Breast epithelium (tissue), 4 donors: ENCODE results near the gene ZFYVE26. TPM values are rescaled to one million over a fixed set of nuclear protein-coding genes. Genes with fewer than 3 reads are reported as not detected.

Experiments
- DNase-seq, 2 donors: peaks; one replicate each; pipeline ENCODE4 v3.0.0-alpha.2; 2019; ENCODE audit warnings: low spot score in 2 of 2
- H3K27ac ChIP-seq, 2 donors: fragments of 200-600 bp; sonication (generic) in 1 of 2; one replicate each; pipeline ENCODE4 v1.5.1; 2016 to 2019; ENCODE audit warnings: mild to moderate bottlenecking in 1 of 2
- H3K27me3 ChIP-seq, 2 donors: fragments of 200-600 bp; sonication (generic) in 1 of 2; one replicate each; pipeline versions ENCODE4 v1.5.1 to v1.6.0; 2017 to 2019; ENCODE audit warnings: control low read depth in 1 of 2, mild to moderate bottlenecking in 1 of 2
- H3K36me3 ChIP-seq: fragments of 200-600 bp; one replicate; pipeline ENCODE4 v1.5.1; 2019
- H3K4me1 ChIP-seq, 2 donors: fragments of 200-600 bp; sonication (generic); one replicate each; pipeline ENCODE4 v1.5.1; 2016 to 2019; ENCODE audit warnings: control low read depth in 1 of 2
- H3K4me3 ChIP-seq, 3 donors: fragments of 200-600 bp; sonication (generic); 1 replicate in 2 of 3; 2 replicates in 1 of 3; pipeline ENCODE4 v1.5.1; 2016 to 2019; ENCODE audit warnings: mild to moderate bottlenecking in 3 of 3, moderate library complexity in 2 of 3
- H3K9me3 ChIP-seq, 2 donors: fragments of 200-600 bp; sonication (generic) in 1 of 2; one replicate each; pipeline ENCODE4 v1.5.1; 2016 to 2019; ENCODE audit warnings: control low read depth in 1 of 2
- POLR2A ChIP-seq: fragments of 450-650 bp; IDR thresholded peaks from one replicate; pipeline ENCODE4 v1.6.1; 2016; ENCODE audit warnings: antibody characterized with exemption, mild to moderate bottlenecking, moderate library complexity
- POLR2AphosphoS5 ChIP-seq, 3 donors: sonication (generic); formaldehyde crosslinking; IDR thresholded peaks; one replicate each; pipeline ENCODE4 v1.6.1; 2017; ENCODE audit warnings: antibody characterized with exemption in 3 of 3
- intact Hi-C: fragments of 100-400 bp; cut with DNase I; formaldehyde crosslinking; loops from one replicate; pipeline ENCODE4 v1.15.1; 2023; ENCODE audit warnings: low total_unique reads
- total RNA-seq, 3 donors: library from RNA; depleted of rRNA; stranded (reverse); fragments of >200 nt; gene quantifications; one replicate each; pipeline ENCODE4 v1.1.0, GENCODE V29; 2016
- TF ChIP-seq, protein P1 (sequence below), 3 donors: fragments of 450-650 bp; IDR thresholded peaks; one replicate each; pipeline ENCODE4 v1.5.1; 2016 to 2017; ENCODE audit warnings: antibody characterized with exemption in 3 of 3, mild to moderate bottlenecking in 3 of 3, moderate library complexity in 3 of 3

The ZFYVE26 gene
- total RNA-seq, 3 donors from 2014 or later: 31.5 to 42.6 (median 36.3) TPM

DNA sequence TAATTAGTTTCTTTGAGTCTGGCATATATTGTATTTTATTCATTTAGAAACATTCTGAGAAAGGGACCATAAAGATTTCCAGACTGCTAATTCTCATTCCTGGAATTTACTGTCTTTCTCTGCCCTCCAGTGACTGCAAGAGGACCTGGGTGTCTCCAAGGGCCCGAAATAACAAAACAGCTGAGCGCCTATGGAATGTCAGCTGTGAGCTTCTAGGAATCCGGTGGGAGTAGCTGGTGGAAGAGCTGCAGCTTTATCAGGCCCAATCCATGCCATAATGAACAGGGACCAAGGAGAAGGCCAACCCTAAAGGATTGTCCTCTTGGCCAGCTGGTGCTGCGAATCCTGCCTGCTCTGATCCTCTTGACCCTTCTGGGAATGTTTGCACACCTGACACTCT, 82.8 kb downstream of the ZFYVE26 start:
- TF ChIP-seq, protein P1, sequence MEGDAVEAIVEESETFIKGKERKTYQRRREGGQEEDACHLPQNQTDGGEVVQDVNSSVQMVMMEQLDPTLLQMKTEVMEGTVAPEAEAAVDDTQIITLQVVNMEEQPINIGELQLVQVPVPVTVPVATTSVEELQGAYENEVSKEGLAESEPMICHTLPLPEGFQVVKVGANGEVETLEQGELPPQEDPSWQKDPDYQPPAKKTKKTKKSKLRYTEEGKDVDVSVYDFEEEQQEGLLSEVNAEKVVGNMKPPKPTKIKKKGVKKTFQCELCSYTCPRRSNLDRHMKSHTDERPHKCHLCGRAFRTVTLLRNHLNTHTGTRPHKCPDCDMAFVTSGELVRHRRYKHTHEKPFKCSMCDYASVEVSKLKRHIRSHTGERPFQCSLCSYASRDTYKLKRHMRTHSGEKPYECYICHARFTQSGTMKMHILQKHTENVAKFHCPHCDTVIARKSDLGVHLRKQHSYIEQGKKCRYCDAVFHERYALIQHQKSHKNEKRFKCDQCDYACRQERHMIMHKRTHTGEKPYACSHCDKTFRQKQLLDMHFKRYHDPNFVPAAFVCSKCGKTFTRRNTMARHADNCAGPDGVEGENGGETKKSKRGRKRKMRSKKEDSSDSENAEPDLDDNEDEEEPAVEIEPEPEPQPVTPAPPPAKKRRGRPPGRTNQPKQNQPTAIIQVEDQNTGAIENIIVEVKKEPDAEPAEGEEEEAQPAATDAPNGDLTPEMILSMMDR (IDR thresholded peaks at IDR 0.05): no peak
- no peak for DNase-seq
- Histone ChIP-seq H3K27me3 (no peaks in the 10 kb centered on the region), H3K9me3 (no peaks in the 10 kb centered on the region), H3K36me3 (no peaks in the 10 kb centered on the region), H3K4me3 (no peak overlapping the region), H3K27ac (no peak overlapping the region), H3K4me1 (no peaks in the 10 kb centered on the region)
- intact Hi-C loops: no loop called here

DNA sequence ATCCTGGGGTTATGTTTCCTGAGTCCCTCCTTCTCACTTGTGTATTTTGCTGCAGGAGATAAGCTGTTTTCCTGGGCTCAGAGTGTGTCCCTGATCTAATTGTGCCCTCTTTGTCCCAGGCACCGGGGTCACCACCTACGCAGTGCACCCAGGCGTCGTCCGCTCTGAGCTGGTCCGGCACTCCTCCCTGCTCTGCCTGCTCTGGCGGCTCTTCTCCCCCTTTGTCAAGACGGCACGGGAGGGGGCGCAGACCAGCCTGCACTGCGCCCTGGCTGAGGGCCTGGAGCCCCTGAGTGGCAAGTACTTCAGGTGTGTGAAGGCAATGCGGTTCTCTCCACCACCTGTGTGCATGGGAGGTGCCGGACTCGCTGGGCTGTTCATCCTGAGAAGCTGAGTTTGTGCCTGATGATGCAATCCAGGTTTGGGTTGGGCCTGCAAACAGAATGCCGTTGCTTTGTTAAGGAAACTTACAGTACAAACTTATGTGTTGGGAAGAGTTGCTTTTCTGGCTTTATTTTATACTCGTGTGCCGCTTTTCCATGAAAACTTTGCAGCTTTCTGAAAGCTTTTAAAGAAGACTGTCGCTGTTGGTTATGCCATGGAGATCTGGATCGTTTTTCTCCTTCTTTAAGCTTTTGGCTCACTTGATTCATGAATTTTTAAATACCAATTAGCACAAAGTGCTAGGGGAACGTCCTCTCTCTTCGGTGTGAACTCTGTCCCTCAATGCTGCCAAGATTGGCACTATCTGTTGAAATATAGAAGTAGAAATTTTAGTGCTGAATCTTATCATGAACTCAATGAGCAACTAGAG, 87.1 kb downstream of the ZFYVE26 start:
- no peaks in the 10 kb centered on the region for H3K4me1 ChIP-seq
- intact Hi-C loops: loop anchor here (5.0 kb wide), 1 partner anchor 1438 kb away; no protein-coding TSS in a partner anchor
- H3K27me3 ChIP-seq: no peaks in the 10 kb centered on the region
- DNase-seq: no peak
- no peaks in the 10 kb centered on the region for H3K9me3 ChIP-seq
- H3K4me3 ChIP-seq: no peak overlapping the region
- H3K27ac ChIP-seq: no peak overlapping the region
- no peaks in the 10 kb centered on the region for H3K36me3 ChIP-seq
- TF ChIP-seq, protein P1 (IDR thresholded peaks at IDR 0.05): no peak
- no peak for TF ChIP-seq POLR2AphosphoS5 (IDR thresholded peaks at IDR 0.05)
- TF ChIP-seq POLR2A: no peak

- Histone ChIP-seq H3K27ac (no peak overlapping the region), H3K9me3 (no peaks in the 10 kb centered on the region), H3K4me1 (no peaks in the 10 kb centered on the region), H3K27me3 (no peaks in the 10 kb centered on the region), H3K36me3 (no peaks in the 10 kb centered on the region), H3K4me3 (no peak overlapping the region)
- DNase-seq: no peak
- intact Hi-C loops: loop anchor here (5.0 kb wide), 1 partner anchor 1439 kb away; no protein-coding TSS in a partner anchor
- TF ChIP-seq POLR2A: no peak
- TF ChIP-seq POLR2AphosphoS5 (IDR thresholded peaks at IDR 0.05): no peak
- TF ChIP-seq, protein P1 (IDR thresholded peaks at IDR 0.05): no peak
Measured at GRCh38 chr14:67728258-67728657, 88.1 kb downstream of the ZFYVE26 start.

GRCh38 chr14:67727361-67727760, 89.0 kb downstream of the ZFYVE26 start:
- no peak overlapping the region for H3K27ac ChIP-seq
- H3K9me3 ChIP-seq: no peaks in the 10 kb centered on the region
- no peaks in the 10 kb centered on the region for H3K36me3 ChIP-seq
- H3K4me3 ChIP-seq: no peak overlapping the region
- no peak for DNase-seq
- no peaks in the 10 kb centered on the region for H3K27me3 ChIP-seq
- H3K4me1 ChIP-seq: no peaks in the 10 kb centered on the region
- intact Hi-C loops: loop anchor here (5.0 kb wide), 1 partner anchor 1440 kb away; no protein-coding TSS in a partner anchor
- TF ChIP-seq, protein P1 (IDR thresholded peaks at IDR 0.05): no peak
- TF ChIP-seq POLR2AphosphoS5 (IDR thresholded peaks at IDR 0.05) (no peak), POLR2A (no peak)

DNA sequence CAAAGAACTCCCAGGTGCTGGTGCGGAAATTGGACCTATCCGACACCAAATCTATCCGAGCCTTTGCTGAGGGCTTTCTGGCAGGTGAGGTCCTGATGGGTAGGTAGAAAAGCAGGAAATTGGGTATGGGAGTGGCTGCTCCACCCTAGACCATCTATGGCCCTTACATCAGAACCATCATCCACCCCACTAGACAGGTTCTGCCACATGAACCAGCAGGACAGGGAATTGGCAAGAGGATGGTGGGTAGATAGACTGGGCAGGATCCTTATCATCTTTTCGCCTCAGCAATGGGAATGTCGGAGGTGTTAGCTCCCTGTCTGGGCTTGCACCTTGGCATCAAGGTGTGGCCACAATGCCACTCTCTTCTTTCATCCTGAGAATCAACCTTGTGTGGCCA, 91.2 kb downstream of the ZFYVE26 start:
- no peaks in the 10 kb centered on the region for H3K27me3 ChIP-seq
- intact Hi-C loops: loop anchor here (5.0 kb wide), 1 partner anchor 1442 kb away; no protein-coding TSS in a partner anchor
- no peaks in the 10 kb centered on the region for H3K36me3 ChIP-seq
- H3K27ac ChIP-seq: no peak overlapping the region
- DNase-seq: no peak
- no peak for TF ChIP-seq POLR2A
- no peak for TF ChIP-seq POLR2AphosphoS5 (IDR thresholded peaks at IDR 0.05)
- TF ChIP-seq, protein P1 (IDR thresholded peaks at IDR 0.05): no peak
- H3K4me1 ChIP-seq: no peaks in the 10 kb centered on the region
- H3K9me3 ChIP-seq: no peaks in the 10 kb centered on the region
- H3K4me3 ChIP-seq: no peak overlapping the region
